ENCODE measurements around the gene LIM2.
"Not testable (repeated sequence)": the region's sequence is repeated elsewhere in the genome, so short reads cannot be mapped to it uniquely, and the experiment has no call there.

LIM2 gene

GRCh38 chr19:51387924-51388389 lies at the start of gene LIM2:
Gene LIM2, minus strand, starts transcription at chr19:51387974. Its CDS starts 531 bp downstream, at chr19:51387443.
- no peak for DNase-seq

GRCh38 chr19:51434456-51434855 lies 46.7 kb upstream of the LIM2 start:
- DNase-seq = no peak

- no peak for DNase-seq
These were observed 45.3 kb upstream of the LIM2 start for GRCh38 chr19:51433043-51433442.

- DNase-seq = no peak
These were observed 43.4 kb upstream of the LIM2 start for GRCh38 chr19:51431124-51431523.

GRCh38 chr19:51430221-51430620 lies 42.4 kb upstream of the LIM2 start:
- no peak for DNase-seq

GRCh38 chr19:51427201-51427600 lies 39.4 kb upstream of the LIM2 start:
- DNase-seq = no peak

GRCh38 chr19:51422053-51422448 lies 34.3 kb upstream of the LIM2 start:
- DNase-seq = peak; percentile 99

GRCh38 chr19:51421229-51422052 lies 33.7 kb upstream of the LIM2 start:
- DNase-seq = no peak

GRCh38 chr19:51420511-51420910 lies 32.7 kb upstream of the LIM2 start:
- DNase-seq = not testable (repeated sequence)

- no peak for DNase-seq
These were observed 30.9 kb upstream of the LIM2 start for GRCh38 chr19:51418707-51419106.

GRCh38 chr19:51417810-51418157 lies 30.0 kb upstream of the LIM2 start:
- no peak for DNase-seq

- peak; percentile 70 for DNase-seq
These were observed 29.5 kb upstream of the LIM2 start, which contains the start of gene SIGLEC10 for GRCh38 chr19:51417107-51417809. Gene SIGLEC10, minus strand, starts transcription at chr19:51417642. Its CDS starts 61 bp downstream, at chr19:51417581.

GRCh38 chr19:51416422-51416821 lies 28.6 kb upstream of the LIM2 start:
- DNase-seq = not testable (repeated sequence)

- no peak for DNase-seq
These were observed 27.4 kb upstream of the LIM2 start for GRCh38 chr19:51415187-51415586.

- DNase-seq = no peak
These were observed 23.4 kb upstream of the LIM2 start for GRCh38 chr19:51410950-51411748.

- peak; percentile 64 for DNase-seq
These were observed 19.8 kb upstream of the LIM2 start for GRCh38 chr19:51407511-51408131.

GRCh38 chr19:51402117-51402516 lies 14.3 kb upstream of the LIM2 start:
- no peak for DNase-seq

- not testable (repeated sequence) for DNase-seq
These were observed 12.2 kb upstream of the LIM2 start for GRCh38 chr19:51399936-51400335.

GRCh38 chr19:51399231-51399630 lies 11.5 kb upstream of the LIM2 start:
- DNase-seq = no peak

GRCh38 chr19:51398096-51398704 lies 10.4 kb upstream of the LIM2 start:
- DNase-seq = no peak

- DNase-seq = not testable (repeated sequence)
These were observed 9.7 kb upstream of the LIM2 start for GRCh38 chr19:51397453-51397852.

- DNase-seq = no peak
These were observed 8.4 kb upstream of the LIM2 start for GRCh38 chr19:51396175-51396574.
